ENCODE data around the gene CPED1. TPM values are rescaled to one million over a fixed set of nuclear protein-coding genes. Genes with fewer than 3 reads are reported as not detected.

CPED1 gene
- total RNA-seq, 2 experiments from 2014 or later, result not detected

DNA sequence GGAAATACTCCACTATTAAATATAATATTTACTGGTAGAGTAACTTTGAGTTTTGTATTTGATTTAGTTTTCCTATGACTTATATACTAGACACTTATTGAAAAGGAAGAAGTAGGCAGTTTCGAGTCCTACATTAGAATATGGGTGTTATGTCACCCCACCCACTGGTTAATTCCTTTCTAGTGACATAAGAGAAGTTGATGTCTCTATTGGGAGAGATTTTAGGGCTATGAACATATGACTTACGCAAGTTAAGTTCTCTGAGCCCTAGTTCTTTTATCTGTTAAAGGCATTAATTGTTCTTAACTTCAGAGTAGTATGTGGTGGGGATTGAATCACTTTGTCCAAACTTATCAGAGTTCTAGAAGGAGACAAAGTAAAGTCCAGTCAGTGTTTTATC, 30.5 kb downstream of the CPED1 start:
- no peak for TF ChIP-seq EZH2phosphoT487 (IDR thresholded peaks at IDR 0.05; ENCODE audit: borderline replicate concordance, low read depth, low read length)
- TF ChIP-seq, protein P1, sequence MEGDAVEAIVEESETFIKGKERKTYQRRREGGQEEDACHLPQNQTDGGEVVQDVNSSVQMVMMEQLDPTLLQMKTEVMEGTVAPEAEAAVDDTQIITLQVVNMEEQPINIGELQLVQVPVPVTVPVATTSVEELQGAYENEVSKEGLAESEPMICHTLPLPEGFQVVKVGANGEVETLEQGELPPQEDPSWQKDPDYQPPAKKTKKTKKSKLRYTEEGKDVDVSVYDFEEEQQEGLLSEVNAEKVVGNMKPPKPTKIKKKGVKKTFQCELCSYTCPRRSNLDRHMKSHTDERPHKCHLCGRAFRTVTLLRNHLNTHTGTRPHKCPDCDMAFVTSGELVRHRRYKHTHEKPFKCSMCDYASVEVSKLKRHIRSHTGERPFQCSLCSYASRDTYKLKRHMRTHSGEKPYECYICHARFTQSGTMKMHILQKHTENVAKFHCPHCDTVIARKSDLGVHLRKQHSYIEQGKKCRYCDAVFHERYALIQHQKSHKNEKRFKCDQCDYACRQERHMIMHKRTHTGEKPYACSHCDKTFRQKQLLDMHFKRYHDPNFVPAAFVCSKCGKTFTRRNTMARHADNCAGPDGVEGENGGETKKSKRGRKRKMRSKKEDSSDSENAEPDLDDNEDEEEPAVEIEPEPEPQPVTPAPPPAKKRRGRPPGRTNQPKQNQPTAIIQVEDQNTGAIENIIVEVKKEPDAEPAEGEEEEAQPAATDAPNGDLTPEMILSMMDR (conservative IDR thresholded peaks at IDR 0.05; ENCODE audit: low read length), result no peak
- Histone ChIP-seq H3K9me2 (ENCODE audit: insufficient read depth, low read length) (no peaks in the 10 kb centered on the region), H3K4me3 (ENCODE audit: low read depth, low read length, poor library complexity, severe bottlenecking) (no peak overlapping the region), H3K9me3 (ENCODE audit: low read length) (no peaks in the 10 kb centered on the region), H3K27ac (ENCODE audit: low read depth, low read length, poor library complexity, severe bottlenecking) (no peak overlapping the region), H3K36me3 (ENCODE audit: insufficient read depth, low read length) (no peaks in the 10 kb centered on the region), H3K4me2 (ENCODE audit: low read length) (no peak overlapping the region), H2AFZ (ENCODE audit: low read length) (no peak overlapping the region), H3K4me1 (ENCODE audit: insufficient read depth, low read length, poor library complexity, severe bottlenecking) (no peaks in the 10 kb centered on the region), H3K79me2 (ENCODE audit: insufficient read depth, low read depth, low read length) (no peaks in the 10 kb centered on the region), H4K20me1 (ENCODE audit: insufficient read depth, low read length) (no peaks in the 10 kb centered on the region)
- ChIA-PET POLR2A (no interaction called here), CTCF (ENCODE audit: unreplicated experiment) (no interaction called here)
- intact Hi-C loops (cut with micrococcal nuclease; ENCODE audit: unreplicated experiment), result no loop called here
- no peak for DNase-seq (ENCODE audit: low spot score)
- no TSS peak for BruUV-seq (replicated peaks)

DNA sequence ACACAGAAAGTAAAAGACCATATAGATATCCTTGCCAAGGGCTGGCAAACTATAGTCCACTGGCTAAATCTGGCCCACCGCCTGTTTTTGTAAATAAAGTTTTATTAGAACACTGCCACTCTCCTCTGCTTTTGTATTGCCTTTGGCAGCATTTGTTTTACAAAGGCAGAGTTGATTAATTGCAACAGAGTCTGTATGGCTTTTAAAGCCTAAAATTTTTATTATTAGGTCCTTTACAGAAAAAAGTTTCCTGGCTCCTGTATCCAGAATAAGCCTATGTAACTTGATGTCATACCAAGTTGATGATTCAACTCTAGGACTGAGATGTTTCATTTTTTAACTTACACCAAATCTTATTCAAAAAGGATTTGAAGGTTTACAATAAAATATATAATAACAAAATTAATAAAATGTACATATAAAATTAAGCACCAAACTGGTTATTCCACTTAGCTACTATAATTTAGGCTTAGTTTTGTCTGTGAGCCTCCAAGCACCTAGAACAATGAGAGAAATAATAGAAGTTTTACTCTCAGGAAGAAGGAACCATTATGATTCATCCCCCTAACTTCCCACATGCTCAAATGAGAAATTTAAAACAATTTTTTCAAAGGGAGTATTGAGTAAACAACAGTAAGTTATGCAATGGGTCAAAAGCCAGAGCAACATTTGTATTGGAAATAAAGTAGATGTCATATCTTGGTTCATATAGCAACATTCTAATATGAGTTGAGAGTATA, 31.9 kb downstream of the CPED1 start:
- Histone ChIP-seq H3K4me1 (ENCODE audit: insufficient read depth, low read length, poor library complexity, severe bottlenecking) (no peaks in the 10 kb centered on the region), H3K9me3 (ENCODE audit: low read length) (no peaks in the 10 kb centered on the region), H3K4me3 (ENCODE audit: low read depth, low read length, poor library complexity, severe bottlenecking) (no peak overlapping the region), H4K20me1 (ENCODE audit: insufficient read depth, low read length) (no peaks in the 10 kb centered on the region), H3K36me3 (ENCODE audit: insufficient read depth, low read length) (no peaks in the 10 kb centered on the region), H3K4me2 (ENCODE audit: low read length) (no peak overlapping the region), H3K9me2 (ENCODE audit: insufficient read depth, low read length) (no peaks in the 10 kb centered on the region), H3K79me2 (ENCODE audit: insufficient read depth, low read depth, low read length) (no peaks in the 10 kb centered on the region), H2AFZ (ENCODE audit: low read length) (no peak overlapping the region), H3K27ac (ENCODE audit: low read depth, low read length, poor library complexity, severe bottlenecking) (no peak overlapping the region)
- ChIA-PET CTCF (ENCODE audit: unreplicated experiment) (no interaction called here), POLR2A (interaction anchor here (0.7 kb wide), 1 partner anchor 8 kb away, joined by 5 read pairs; no protein-coding TSS in a partner anchor)
- intact Hi-C loops (cut with micrococcal nuclease; ENCODE audit: unreplicated experiment), result no loop called here
- BruUV-seq (replicated peaks), result no TSS peak
- no peak for TF ChIP-seq EZH2phosphoT487 (IDR thresholded peaks at IDR 0.05; ENCODE audit: borderline replicate concordance, low read depth, low read length)
- TF ChIP-seq, protein P1 (conservative IDR thresholded peaks at IDR 0.05; ENCODE audit: low read length), result no peak
- DNase-seq (ENCODE audit: low spot score), result no peak

Data from OCI-LY7 (cell line).